Right lobe of liver (tissue), 6 donors: Measurements from ENCODE around the gene PEG3. TPM values are rescaled to one million over a fixed set of nuclear protein-coding genes. Genes with fewer than 3 reads are reported as not detected.

Experiments
- ATAC-seq, 4 donors: fragments of 200-7000 bp; cut with Tn5 transposase; one replicate each; pipeline ENCODE4 v1.9.1; 2020; ENCODE audit warnings: mild to moderate bottlenecking in 4 of 4, moderate library complexity in 4 of 4
- DNase-seq, 3 donors: peaks; one replicate each; pipeline ENCODE4 v3.0.0-alpha.2; 2020
- H3K27ac ChIP-seq, 3 donors: fragments of 200-600 bp; one replicate each; pipeline ENCODE4 v1.8.0; 2022
- H3K27me3 ChIP-seq, 2 donors: fragments of 200-600 bp; one replicate each; pipeline ENCODE4 v1.8.0; 2022
- H3K36me3 ChIP-seq, 4 donors: fragments of 200-600 bp; sonication (generic) in 1 of 4; one replicate each; pipeline versions ENCODE4 v1.5.1 to v1.8.0; 2017 to 2022; ENCODE audit warnings: control low read depth in 1 of 4
- H3K4me1 ChIP-seq, 4 donors: fragments of 200-600 bp; sonication (generic) in 1 of 4; one replicate each; pipeline versions ENCODE4 v1.5.1 to v1.8.0; 2017 to 2022; ENCODE audit warnings: control low read depth in 1 of 4
- H3K4me3 ChIP-seq, 3 donors: fragments of 200-600 bp; one replicate each; pipeline ENCODE4 v1.8.0; 2022
- H3K9me3 ChIP-seq, 4 donors: fragments of 200-600 bp; sonication (generic) in 1 of 4; one replicate each; pipeline versions ENCODE4 v1.5.1 to v1.8.0; 2017 to 2022; ENCODE audit warnings: control low read depth in 1 of 4
- CTCF ChIP-seq, 4 donors: fragments of 200-600 bp in 3 of 4; fragments of 450-650 bp in 1 of 4; IDR thresholded peaks; one replicate each; pipeline versions ENCODE4 v1.5.1 to v1.8.0; 2016 to 2022; ENCODE audit warnings: antibody characterized with exemption in 4 of 4, mild to moderate bottlenecking in 2 of 4
- POLR2A ChIP-seq: fragments of 450-650 bp; IDR thresholded peaks from one replicate; pipeline ENCODE4 v1.6.1; 2017; ENCODE audit warnings: antibody characterized with exemption, mild to moderate bottlenecking
- WGBS: methylation state at CpG from one replicate; pipeline ENCODE4 v1.1.6; 2018; ENCODE audit warnings: low coverage, low lambda C conversion rate; ENCODE audit not compliant: insufficient coverage; ENCODE audit errors: missing lambda C conversion rate; 5-methylcytosine and 5-hydroxymethylcytosine counted together
- intact Hi-C, 2 donors: fragments of 100-400 bp; cut with DNase I; formaldehyde crosslinking; loops; one replicate each; pipeline versions ENCODE4 v1.11.2 to v1.14.1; 2022
- long read RNA-seq: library from polyadenylated mRNA; unstranded; transcript quantifications from one replicate; pipeline ENCODE4 v2.0.0, GENCODE V29; 2019
- total RNA-seq, 6 experiments: library from RNA; depleted of rRNA in 2 of 6; stranded (reverse); fragments of >200 nt in 2 of 6; fragmentation: NEBNext Ultra II Directional in 3 of 6; extraction: Animal tissue kit (Norgen Biotek cat#: 25700) in 3 of 6; gene quantifications; one replicate each; pipeline versions ENCODE4 v1.1.0 to v1.2.4, GENCODE V29; 2016 to 2023
- donor health status: DM: no; HTN: yes; CAD: no.
- donor health status: DM: no; HTN: no; CAD: no.
- donor health status: DM: no; HTN: no; CAD: no.
- donor health status: DM: no; HTN: yes; CAD: no.
- donor health status: DM: no; HTN: yes; CAD: no.

PEG3 gene
- total RNA-seq = 1 to 10 TPM; 3.0 to 9.5 (median 6.5) TPM
- long read RNA-seq = 0 reads

- Histone ChIP-seq H3K27me3 (no peaks in the 10 kb centered on the region), H3K36me3 (no peaks in the 10 kb centered on the region), H3K4me3 (peak within 1 kb of the TSS; percentile 11 to 56 (median 45)), H3K4me1 (no peaks in the 10 kb centered on the region), H3K9me3 (no peaks in the 10 kb centered on the region), H3K27ac (peak within 1 kb of the TSS in 2 of 3 donors; percentile 18 to 31)
- ATAC-seq (no peak), DNase-seq (peak; percentile 35 to 71 (median 55))
- 27% methylated on average over 14 of the region's 49 CpGs for WGBS
- intact Hi-C loops = no loop called here
- no peak for TF ChIP-seq POLR2A
- TF ChIP-seq CTCF (IDR thresholded peaks at IDR 0.05) = no peak
Measured at GRCh38 chr19:56840451-56841192, at the start of gene PEG3, which contains the start of gene ZIM2. PEG3 (minus strand) TSS chr19:56840726; CDS start chr19:56824655, 16,071 bp downstream. ZIM2 (minus strand) TSS chr19:56840726; CDS start chr19:56824277, 16,449 bp downstream.

GRCh38 chr19:56885173-56885985, 44.9 kb upstream of the PEG3 start:
- 37% methylated on average over 11 of the region's 14 CpGs for WGBS
- H3K9me3 ChIP-seq = no peaks in the 10 kb centered on the region
- ATAC-seq = no peak

GRCh38 chr19:56884441-56884840, 43.9 kb upstream of the PEG3 start:
- H3K27ac ChIP-seq = no peak overlapping the region
- no peaks in the 10 kb centered on the region for H3K36me3 ChIP-seq
- H3K9me3 ChIP-seq = no peaks in the 10 kb centered on the region
- intact Hi-C loops = no loop called here
- no peak overlapping the region for H3K4me3 ChIP-seq
- no peaks in the 10 kb centered on the region for H3K4me1 ChIP-seq
- DNase-seq = no peak
- WGBS = 71% methylated on average over 3 of the region's 5 CpGs
- H3K27me3 ChIP-seq = no peaks in the 10 kb centered on the region
- ATAC-seq = no peak
- TF ChIP-seq CTCF (IDR thresholded peaks at IDR 0.05) (no peak), POLR2A (no peak)

More at GRCh38 chr19:56885173-56885985, 44.9 kb upstream of the PEG3 start:
- no peak for DNase-seq
- intact Hi-C loops = no loop called here
- no peaks in the 10 kb centered on the region for H3K36me3 ChIP-seq
- no peaks in the 10 kb centered on the region for H3K27me3 ChIP-seq
- H3K27ac ChIP-seq = no peak overlapping the region
- no peak overlapping the region for H3K4me3 ChIP-seq
- no peaks in the 10 kb centered on the region for H3K4me1 ChIP-seq
- TF ChIP-seq POLR2A (no peak), CTCF (IDR thresholded peaks at IDR 0.05) (no peak)

- no peak for DNase-seq
- TF ChIP-seq CTCF (IDR thresholded peaks at IDR 0.05) = no peak
- no peak for TF ChIP-seq POLR2A
- Histone ChIP-seq H3K9me3 (no peaks in the 10 kb centered on the region), H3K4me3 (no peak overlapping the region), H3K27ac (no peak overlapping the region), H3K36me3 (no peaks in the 10 kb centered on the region), H3K4me1 (no peaks in the 10 kb centered on the region), H3K27me3 (no peaks in the 10 kb centered on the region)
- intact Hi-C loops = no loop called here
- WGBS = 53% methylated on average over 4 of the region's 5 CpGs
- ATAC-seq = no peak
Measured at GRCh38 chr19:56880592-56881190, 40.2 kb upstream of the PEG3 start.
